Measurements from ENCODE around the gene TTC9C.

GRCh38 chr11:62752994-62753735, 24.9 kb downstream of the TTC9C start:
- TF ChIP-seq CTCF (IDR thresholded peaks at IDR 0.05): no peak
- TF ChIP-seq POLR2A (IDR thresholded peaks at IDR 0.05): no peak

Data from suprapubic skin (tissue), 3 donors.